Measurements from ENCODE around the gene EXD2. TPM values are rescaled to one million over a fixed set of nuclear protein-coding genes. Genes with fewer than 3 reads are reported as not detected.
"Not testable (repeated sequence)": the region's sequence is repeated elsewhere in the genome, so short reads cannot be mapped to it uniquely, and the experiment has no call there.

EXD2 gene
- total RNA-seq, 1 experiment from 2014 or later: 26.2 TPM

DNA sequence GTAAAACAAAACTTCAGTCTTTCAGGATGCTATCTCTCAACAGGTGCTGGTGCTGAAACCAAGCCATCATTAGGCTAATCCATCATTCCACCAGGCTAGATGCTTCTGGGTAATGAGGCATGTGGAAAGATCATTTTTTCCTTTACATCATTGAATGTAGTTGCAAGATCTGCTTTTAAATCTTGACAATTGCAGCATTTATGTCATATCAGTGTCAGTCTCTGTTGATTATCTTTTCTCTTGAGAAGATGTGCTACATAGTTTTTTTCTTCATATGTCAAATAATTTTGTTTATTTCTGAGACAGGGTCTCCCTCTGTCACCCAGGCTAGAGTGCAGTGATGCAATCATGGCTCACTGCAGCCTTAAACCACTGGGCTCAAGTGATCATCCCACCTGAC lies 16.2 kb upstream of the EXD2 start:
- Mint-ChIP-seq H3K9me3 (no peaks in the 10 kb centered on the region), H3K27ac (no peak overlapping the region), H3K36me3 (no peaks in the 10 kb centered on the region), H3K4me1 (no peaks in the 10 kb centered on the region; the same call in 1 of the 2 replicates), H3K27me3 (ENCODE audit: low read depth) (no peaks in the 10 kb centered on the region; the same call in 1 of the 2 replicates), H3K4me3 (no peak overlapping the region)
- DNase-seq (ENCODE audit: low spot score) (no peak), ATAC-seq (no peak)
- ChIA-PET CTCF (no interaction called here), POLR2A (no interaction called here)
- no peak for TF ChIP-seq FOXK1 (CRISPR knock-in tag; IDR thresholded peaks at IDR 0.05)
- TF ChIP-seq TCF7 (CRISPR knock-in tag; IDR thresholded peaks at IDR 0.05; ENCODE audit: low read depth): no peak
- TF ChIP-seq MYBL2 (CRISPR knock-in tag; IDR thresholded peaks at IDR 0.05): no peak
- TF ChIP-seq, protein P1, sequence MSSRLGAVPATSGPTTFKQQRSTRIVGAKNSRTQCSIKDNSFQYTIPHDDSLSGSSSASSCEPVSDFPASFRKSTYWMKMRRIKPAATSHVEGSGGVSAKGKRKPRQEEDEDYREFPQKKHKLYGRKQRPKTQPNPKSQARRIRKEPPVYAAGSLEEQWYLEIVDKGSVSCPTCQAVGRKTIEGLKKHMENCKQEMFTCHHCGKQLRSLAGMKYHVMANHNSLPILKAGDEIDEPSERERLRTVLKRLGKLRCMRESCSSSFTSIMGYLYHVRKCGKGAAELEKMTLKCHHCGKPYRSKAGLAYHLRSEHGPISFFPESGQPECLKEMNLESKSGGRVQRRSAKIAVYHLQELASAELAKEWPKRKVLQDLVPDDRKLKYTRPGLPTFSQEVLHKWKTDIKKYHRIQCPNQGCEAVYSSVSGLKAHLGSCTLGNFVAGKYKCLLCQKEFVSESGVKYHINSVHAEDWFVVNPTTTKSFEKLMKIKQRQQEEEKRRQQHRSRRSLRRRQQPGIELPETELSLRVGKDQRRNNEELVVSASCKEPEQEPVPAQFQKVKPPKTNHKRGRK (CRISPR knock-in tag; IDR thresholded peaks at IDR 0.05; ENCODE audit: borderline replicate concordance): no peak

DNA sequence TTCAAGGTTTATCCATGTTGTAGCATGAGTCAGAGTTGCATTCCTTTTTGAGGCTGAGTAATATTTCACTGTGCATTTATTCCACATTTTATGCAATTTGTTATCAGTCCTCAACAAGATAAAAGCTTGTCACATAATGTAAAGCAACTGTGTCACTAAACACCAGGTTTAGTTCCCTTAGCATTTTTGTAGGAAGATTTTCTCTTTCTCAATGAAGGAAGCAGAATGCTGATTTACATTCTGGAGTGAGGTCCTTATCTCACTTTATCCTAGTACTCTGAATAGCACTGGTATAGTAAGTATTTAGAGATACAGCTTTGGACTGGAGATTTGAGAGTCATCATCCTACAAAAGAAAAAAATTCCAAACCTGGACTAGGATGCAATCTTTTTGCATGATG lies 9.8 kb upstream of the EXD2 start:
- Mint-ChIP-seq H3K27me3 (ENCODE audit: low read depth) (no peaks in the 10 kb centered on the region), H3K4me1 (peaks cover 15% of the 10 kb centered on the region), H3K27ac (no peak overlapping the region), H3K36me3 (no peaks in the 10 kb centered on the region), H3K9me3 (peaks cover 4% of the 10 kb centered on the region; the same call in 1 of the 2 replicates), H3K4me3 (no peak overlapping the region)
- DNase-seq (ENCODE audit: low spot score) (no peak), ATAC-seq (no peak)
- TF ChIP-seq CBFB (CRISPR knock-in tag; IDR thresholded peaks at IDR 0.05; ENCODE audit: low read depth) (no peak), EMX1 (CRISPR knock-in tag; IDR thresholded peaks at IDR 0.05) (no peak)
- TF ChIP-seq, protein P2, sequence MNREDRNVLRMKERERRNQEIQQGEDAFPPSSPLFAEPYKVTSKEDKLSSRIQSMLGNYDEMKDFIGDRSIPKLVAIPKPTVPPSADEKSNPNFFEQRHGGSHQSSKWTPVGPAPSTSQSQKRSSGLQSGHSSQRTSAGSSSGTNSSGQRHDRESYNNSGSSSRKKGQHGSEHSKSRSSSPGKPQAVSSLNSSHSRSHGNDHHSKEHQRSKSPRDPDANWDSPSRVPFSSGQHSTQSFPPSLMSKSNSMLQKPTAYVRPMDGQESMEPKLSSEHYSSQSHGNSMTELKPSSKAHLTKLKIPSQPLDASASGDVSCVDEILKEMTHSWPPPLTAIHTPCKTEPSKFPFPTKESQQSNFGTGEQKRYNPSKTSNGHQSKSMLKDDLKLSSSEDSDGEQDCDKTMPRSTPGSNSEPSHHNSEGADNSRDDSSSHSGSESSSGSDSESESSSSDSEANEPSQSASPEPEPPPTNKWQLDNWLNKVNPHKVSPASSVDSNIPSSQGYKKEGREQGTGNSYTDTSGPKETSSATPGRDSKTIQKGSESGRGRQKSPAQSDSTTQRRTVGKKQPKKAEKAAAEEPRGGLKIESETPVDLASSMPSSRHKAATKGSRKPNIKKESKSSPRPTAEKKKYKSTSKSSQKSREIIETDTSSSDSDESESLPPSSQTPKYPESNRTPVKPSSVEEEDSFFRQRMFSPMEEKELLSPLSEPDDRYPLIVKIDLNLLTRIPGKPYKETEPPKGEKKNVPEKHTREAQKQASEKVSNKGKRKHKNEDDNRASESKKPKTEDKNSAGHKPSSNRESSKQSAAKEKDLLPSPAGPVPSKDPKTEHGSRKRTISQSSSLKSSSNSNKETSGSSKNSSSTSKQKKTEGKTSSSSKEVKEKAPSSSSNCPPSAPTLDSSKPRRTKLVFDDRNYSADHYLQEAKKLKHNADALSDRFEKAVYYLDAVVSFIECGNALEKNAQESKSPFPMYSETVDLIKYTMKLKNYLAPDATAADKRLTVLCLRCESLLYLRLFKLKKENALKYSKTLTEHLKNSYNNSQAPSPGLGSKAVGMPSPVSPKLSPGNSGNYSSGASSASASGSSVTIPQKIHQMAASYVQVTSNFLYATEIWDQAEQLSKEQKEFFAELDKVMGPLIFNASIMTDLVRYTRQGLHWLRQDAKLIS (CRISPR knock-in tag; IDR thresholded peaks at IDR 0.05; ENCODE audit: borderline replicate concordance): no peak
- TF ChIP-seq, protein P3, sequence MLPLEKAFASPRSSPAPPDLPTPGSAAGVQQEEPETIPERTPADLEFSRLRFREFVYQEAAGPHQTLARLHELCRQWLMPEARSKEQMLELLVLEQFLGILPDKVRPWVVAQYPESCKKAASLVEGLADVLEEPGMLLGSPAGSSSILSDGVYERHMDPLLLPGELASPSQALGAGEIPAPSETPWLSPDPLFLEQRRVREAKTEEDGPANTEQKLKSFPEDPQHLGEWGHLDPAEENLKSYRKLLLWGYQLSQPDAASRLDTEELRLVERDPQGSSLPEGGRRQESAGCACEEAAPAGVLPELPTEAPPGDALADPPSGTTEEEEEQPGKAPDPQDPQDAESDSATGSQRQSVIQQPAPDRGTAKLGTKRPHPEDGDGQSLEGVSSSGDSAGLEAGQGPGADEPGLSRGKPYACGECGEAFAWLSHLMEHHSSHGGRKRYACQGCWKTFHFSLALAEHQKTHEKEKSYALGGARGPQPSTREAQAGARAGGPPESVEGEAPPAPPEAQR (CRISPR knock-in tag; IDR thresholded peaks at IDR 0.05): no peak
- CTCF ChIA-PET: no interaction called here
- POLR2A ChIA-PET: no interaction called here

DNA sequence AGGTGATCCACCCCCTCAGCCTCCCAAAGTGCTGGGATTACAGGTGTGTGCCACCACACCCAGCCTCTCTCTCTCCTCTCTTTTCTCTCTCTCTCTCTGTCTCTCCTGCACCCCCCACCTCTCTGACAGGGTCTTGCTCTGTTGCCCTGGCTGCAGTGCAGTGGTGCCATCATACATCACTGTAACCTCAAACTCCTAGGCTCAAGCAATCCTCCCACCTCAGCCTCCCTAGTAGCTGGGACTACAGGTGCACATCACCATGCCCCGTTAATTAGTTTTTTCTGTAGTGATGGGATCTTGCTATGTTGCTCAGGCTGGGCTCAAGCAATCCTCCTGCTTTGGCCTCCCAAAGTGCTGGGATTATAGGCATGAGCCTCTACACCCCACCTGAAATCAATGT lies 8.7 kb upstream of the EXD2 start:
- peak; percentile 93 for TF ChIP-seq ZNF121 (CRISPR knock-in tag; IDR thresholded peaks at IDR 0.05)
- H3K36me3 Mint-ChIP-seq; H3K27me3 Mint-ChIP-seq (ENCODE audit: low read depth); ATAC-seq; H3K9me3 Mint-ChIP-seq; DNase-seq (ENCODE audit: low spot score); POLR2A ChIA-PET; H3K4me3 Mint-ChIP-seq; H3K27ac Mint-ChIP-seq; CTCF ChIA-PET: not testable (repeated sequence)
- H3K4me1 Mint-ChIP-seq: peaks cover 15% of the 10 kb centered on the region

DNA sequence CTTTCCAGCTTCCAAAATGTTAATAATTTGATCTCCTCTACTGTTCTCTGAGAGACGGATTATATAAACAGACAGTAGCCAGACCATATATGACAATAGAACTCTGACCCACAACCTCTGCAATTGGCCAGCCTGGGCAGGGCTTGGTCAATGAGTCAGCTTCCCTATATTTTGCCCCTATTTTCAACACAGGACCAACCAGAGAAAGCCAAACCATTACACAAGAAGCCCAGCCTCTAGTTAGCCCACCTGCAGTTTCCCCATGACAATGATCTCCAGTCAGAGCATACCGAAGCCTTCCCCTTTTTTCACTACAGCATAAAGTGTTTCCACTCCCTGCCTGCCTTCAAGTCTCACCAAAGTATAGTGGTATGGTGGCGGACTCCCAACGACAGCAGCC lies 7.6 kb upstream of the EXD2 start:
- H3K36me3 Mint-ChIP-seq: no peaks in the 10 kb centered on the region
- peaks cover 4% of the 10 kb centered on the region; the same call in 1 of the 2 replicates for H3K9me3 Mint-ChIP-seq
- peak overlapping the region; percentile 79 for H3K27ac Mint-ChIP-seq
- DNase-seq (ENCODE audit: low spot score) (peak; percentile 24), ATAC-seq (peak; percentile 98)
- ChIA-PET CTCF (interaction anchor here (1.0 to 1.4 kb wide), 4 partner anchors 50 to 277 kb away, joined by 3 to 4 read pairs (median 3); no protein-coding TSS in a partner anchor), POLR2A (no interaction called here)
- H3K27me3 Mint-ChIP-seq (ENCODE audit: low read depth): peaks cover 4% of the 10 kb centered on the region
- H3K4me3 Mint-ChIP-seq: no peak overlapping the region
- H3K4me1 Mint-ChIP-seq: peaks cover 15% of the 10 kb centered on the region
- TF ChIP-seq, protein P2 (CRISPR knock-in tag; IDR thresholded peaks at IDR 0.05; ENCODE audit: borderline replicate concordance): no peak
- TF ChIP-seq GRHL2 (CRISPR knock-in tag; IDR thresholded peaks at IDR 0.05; ENCODE audit: insufficient replicate concordance, severe bottlenecking): no peak
- TF ChIP-seq TEAD1 (CRISPR knock-in tag; IDR thresholded peaks at IDR 0.05): no peak
- no peak for TF ChIP-seq IRF2 (CRISPR knock-in tag; IDR thresholded peaks at IDR 0.05; ENCODE audit: borderline replicate concordance, low read depth)
- TF ChIP-seq FOXK1 (CRISPR knock-in tag; IDR thresholded peaks at IDR 0.05): no peak
- TF ChIP-seq, protein P4, sequence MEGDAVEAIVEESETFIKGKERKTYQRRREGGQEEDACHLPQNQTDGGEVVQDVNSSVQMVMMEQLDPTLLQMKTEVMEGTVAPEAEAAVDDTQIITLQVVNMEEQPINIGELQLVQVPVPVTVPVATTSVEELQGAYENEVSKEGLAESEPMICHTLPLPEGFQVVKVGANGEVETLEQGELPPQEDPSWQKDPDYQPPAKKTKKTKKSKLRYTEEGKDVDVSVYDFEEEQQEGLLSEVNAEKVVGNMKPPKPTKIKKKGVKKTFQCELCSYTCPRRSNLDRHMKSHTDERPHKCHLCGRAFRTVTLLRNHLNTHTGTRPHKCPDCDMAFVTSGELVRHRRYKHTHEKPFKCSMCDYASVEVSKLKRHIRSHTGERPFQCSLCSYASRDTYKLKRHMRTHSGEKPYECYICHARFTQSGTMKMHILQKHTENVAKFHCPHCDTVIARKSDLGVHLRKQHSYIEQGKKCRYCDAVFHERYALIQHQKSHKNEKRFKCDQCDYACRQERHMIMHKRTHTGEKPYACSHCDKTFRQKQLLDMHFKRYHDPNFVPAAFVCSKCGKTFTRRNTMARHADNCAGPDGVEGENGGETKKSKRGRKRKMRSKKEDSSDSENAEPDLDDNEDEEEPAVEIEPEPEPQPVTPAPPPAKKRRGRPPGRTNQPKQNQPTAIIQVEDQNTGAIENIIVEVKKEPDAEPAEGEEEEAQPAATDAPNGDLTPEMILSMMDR (IDR thresholded peaks at IDR 0.05): no peak
- no peak for TF ChIP-seq GTF2I (CRISPR knock-in tag; conservative IDR thresholded peaks at IDR 0.05)
- TF ChIP-seq TP53 (CRISPR knock-in tag; IDR thresholded peaks at IDR 0.05): no peak
